Astrocyte (in vitro differentiated cells and primary cell): ENCODE data around the gene SENP3. TPM values are rescaled to one million over a fixed set of nuclear protein-coding genes. Genes with fewer than 3 reads are reported as not detected.

Experiments used
- DNase-seq: peaks from one replicate; pipeline ENCODE4 v3.0.0-alpha.2; 2010; ENCODE audit warnings: low read depth
- FAIRE-seq: peaks from 2 replicates; lab custom pipeline; 2011; peaks lifted over from hg19 to GRCh38; lab: Jason Lieb, UNC
- H2AFZ ChIP-seq: 2 replicates; pipeline ENCODE4 v1.6.0; 2012; ENCODE audit warnings: low read depth, low read length, inconsistent platforms
- H3K27ac ChIP-seq: 2 replicates; pipeline ENCODE4 v1.5.1; 2011; ENCODE audit warnings: low read depth, low read length, inconsistent platforms
- H3K27me3 ChIP-seq: 2 replicates; pipeline ENCODE4 v1.6.0; 2011; ENCODE audit warnings: low read length, inconsistent platforms; ENCODE audit not compliant: insufficient read depth
- H3K36me3 ChIP-seq: 2 replicates; pipeline ENCODE4 v1.5.1; 2011; ENCODE audit warnings: low read length, inconsistent platforms; ENCODE audit not compliant: insufficient read depth
- H3K4me1 ChIP-seq: 2 replicates; pipeline ENCODE4 v1.5.1; 2011; ENCODE audit warnings: low read length, inconsistent platforms; ENCODE audit not compliant: insufficient read depth
- H3K4me2 ChIP-seq: 2 replicates; pipeline ENCODE4 v1.6.0; 2012; ENCODE audit warnings: low read length, inconsistent platforms
- H3K4me3 ChIP-seq: 2 replicates; pipeline ENCODE4 v1.5.1; 2011; ENCODE audit warnings: low read depth, mild to moderate bottlenecking, low read length, inconsistent platforms; ENCODE audit not compliant: insufficient read depth
- H3K79me2 ChIP-seq: 2 replicates; pipeline ENCODE4 v1.6.0; 2012; ENCODE audit warnings: mild to moderate bottlenecking, low read length, inconsistent platforms; ENCODE audit not compliant: insufficient read depth
- H3K9ac ChIP-seq: 2 replicates; pipeline ENCODE4 v1.6.0; 2012; ENCODE audit warnings: mild to moderate bottlenecking, low read length, inconsistent platforms
- H3K9me3 ChIP-seq: 2 replicates; pipeline ENCODE4 v1.5.1; 2012; ENCODE audit warnings: low read depth, mild to moderate bottlenecking, low read length, inconsistent platforms; ENCODE audit not compliant: insufficient read depth
- H4K20me1 ChIP-seq: 2 replicates; pipeline ENCODE4 v1.6.0; 2012; ENCODE audit warnings: low read length, inconsistent platforms; ENCODE audit not compliant: insufficient read depth
- H3K27ac Mint-ChIP-seq: one replicate; pipeline ENCODE4 v1.8.0; 2021; ENCODE audit warnings: mild to moderate bottlenecking, mixed read lengths; ENCODE audit not compliant: unreplicated experiment
- H3K27me3 Mint-ChIP-seq: one replicate; pipeline ENCODE4 v1.8.0; 2021; ENCODE audit warnings: low read depth, mixed read lengths; ENCODE audit not compliant: unreplicated experiment
- H3K36me3 Mint-ChIP-seq: one replicate; pipeline ENCODE4 v1.8.0; 2021; ENCODE audit warnings: low read depth, mixed read lengths; ENCODE audit not compliant: unreplicated experiment
- H3K4me1 Mint-ChIP-seq: one replicate; pipeline ENCODE4 v1.8.0; 2021; ENCODE audit warnings: low read depth, mixed read lengths; ENCODE audit not compliant: unreplicated experiment
- H3K4me3 Mint-ChIP-seq: one replicate; pipeline ENCODE4 v1.8.0; 2021; ENCODE audit warnings: mild to moderate bottlenecking, moderate library complexity, mixed read lengths; ENCODE audit not compliant: unreplicated experiment
- H3K9me3 Mint-ChIP-seq: one replicate; pipeline ENCODE4 v1.8.0; 2021; ENCODE audit warnings: mild to moderate bottlenecking, mixed read lengths; ENCODE audit not compliant: unreplicated experiment
- EZH2 ChIP-seq: IDR thresholded peaks from 2 replicates; pipeline ENCODE4 v1.6.1; 2012; ENCODE audit warnings: mild to moderate bottlenecking, low read length, inconsistent platforms; ENCODE audit not compliant: insufficient read depth
- total RNA-seq: library from RNA; stranded (reverse); gene quantifications from 2 replicates; pipeline ENCODE4 v1.2.1, GENCODE V29; 2021
- TF ChIP-seq, protein P1 (sequence below): IDR thresholded peaks from 2 replicates; pipeline ENCODE4 v1.5.1; 2011; ENCODE audit warnings: low read depth, mild to moderate bottlenecking, inconsistent platforms, low read length, moderate library complexity; ENCODE audit not compliant: insufficient read depth

Gene SENP3
- total RNA-seq, 1 donor from 2014 or later, result 51.4 TPM

DNA sequence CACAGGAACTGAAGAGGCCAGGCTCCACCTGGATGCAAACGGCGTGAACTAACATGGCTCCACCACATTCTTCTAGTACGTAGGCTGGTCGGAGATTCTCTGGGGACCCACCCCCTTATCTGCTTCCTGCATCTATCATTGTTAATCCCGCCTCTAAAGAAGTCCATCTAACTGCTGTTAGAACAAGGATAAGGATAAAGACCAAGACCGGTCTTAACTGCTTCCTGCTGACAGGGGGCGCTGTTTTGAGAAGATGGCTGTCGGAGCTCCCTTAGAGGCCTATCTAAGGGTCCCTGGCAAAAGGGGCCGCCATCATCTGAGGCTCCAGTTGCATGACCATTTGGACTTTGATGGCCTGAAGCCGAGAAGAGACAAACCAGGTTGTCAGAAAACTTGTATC lies 38.7 kb upstream of the SENP3 start:
- FAIRE-seq (no peak), DNase-seq (no peak)
- no peaks in the 10 kb centered on the region for H3K9me3 ChIP-seq
- Mint-ChIP-seq H3K4me1 (no peaks in the 10 kb centered on the region), H3K4me3 (no peak overlapping the region), H3K36me3 (peaks cover 4% of the 10 kb centered on the region), H3K27ac (no peak overlapping the region), H3K9me3 (peaks cover 7% of the 10 kb centered on the region), H3K27me3 (no peaks in the 10 kb centered on the region)
- H3K4me2 ChIP-seq, result no peak overlapping the region
- no peaks in the 10 kb centered on the region for H3K27me3 ChIP-seq
- no peaks in the 10 kb centered on the region for H3K4me1 ChIP-seq
- H4K20me1 ChIP-seq, result no peaks in the 10 kb centered on the region
- H3K79me2 ChIP-seq, result no peaks in the 10 kb centered on the region
- H3K36me3 ChIP-seq, result no peaks in the 10 kb centered on the region
- no peak overlapping the region for H3K9ac ChIP-seq
- no peak overlapping the region for H3K4me3 ChIP-seq
- TF ChIP-seq, protein P1, sequence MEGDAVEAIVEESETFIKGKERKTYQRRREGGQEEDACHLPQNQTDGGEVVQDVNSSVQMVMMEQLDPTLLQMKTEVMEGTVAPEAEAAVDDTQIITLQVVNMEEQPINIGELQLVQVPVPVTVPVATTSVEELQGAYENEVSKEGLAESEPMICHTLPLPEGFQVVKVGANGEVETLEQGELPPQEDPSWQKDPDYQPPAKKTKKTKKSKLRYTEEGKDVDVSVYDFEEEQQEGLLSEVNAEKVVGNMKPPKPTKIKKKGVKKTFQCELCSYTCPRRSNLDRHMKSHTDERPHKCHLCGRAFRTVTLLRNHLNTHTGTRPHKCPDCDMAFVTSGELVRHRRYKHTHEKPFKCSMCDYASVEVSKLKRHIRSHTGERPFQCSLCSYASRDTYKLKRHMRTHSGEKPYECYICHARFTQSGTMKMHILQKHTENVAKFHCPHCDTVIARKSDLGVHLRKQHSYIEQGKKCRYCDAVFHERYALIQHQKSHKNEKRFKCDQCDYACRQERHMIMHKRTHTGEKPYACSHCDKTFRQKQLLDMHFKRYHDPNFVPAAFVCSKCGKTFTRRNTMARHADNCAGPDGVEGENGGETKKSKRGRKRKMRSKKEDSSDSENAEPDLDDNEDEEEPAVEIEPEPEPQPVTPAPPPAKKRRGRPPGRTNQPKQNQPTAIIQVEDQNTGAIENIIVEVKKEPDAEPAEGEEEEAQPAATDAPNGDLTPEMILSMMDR, result no peak
- no peak for TF ChIP-seq EZH2
- H2AFZ ChIP-seq, result no peak overlapping the region
- no peak overlapping the region for H3K27ac ChIP-seq

- Histone ChIP-seq H3K9me3 (no peaks in the 10 kb centered on the region), H4K20me1 (no peaks in the 10 kb centered on the region), H3K27me3 (no peaks in the 10 kb centered on the region), H3K79me2 (no peaks in the 10 kb centered on the region), H3K9ac (no peak overlapping the region), H3K4me2 (no peak overlapping the region), H3K4me1 (no peaks in the 10 kb centered on the region), H2AFZ (no peak overlapping the region), H3K36me3 (no peaks in the 10 kb centered on the region), H3K4me3 (no peak overlapping the region), H3K27ac (no peak overlapping the region)
- no peaks in the 10 kb centered on the region for H3K4me1 Mint-ChIP-seq
- DNase-seq, result no peak
- TF ChIP-seq EZH2, result no peak
- TF ChIP-seq, protein P1, result no peak
- H3K9me3 Mint-ChIP-seq, result peaks cover 23% of the 10 kb centered on the region
- no peaks in the 10 kb centered on the region for H3K27me3 Mint-ChIP-seq
- H3K27ac Mint-ChIP-seq, result no peak overlapping the region
- H3K36me3 Mint-ChIP-seq, result peaks cover 2% of the 10 kb centered on the region
- FAIRE-seq, result no peak
- H3K4me3 Mint-ChIP-seq, result peak overlapping the region; percentile 8
Measured at GRCh38 chr17:7528842-7529241, 32.9 kb upstream of the SENP3 start.

DNA sequence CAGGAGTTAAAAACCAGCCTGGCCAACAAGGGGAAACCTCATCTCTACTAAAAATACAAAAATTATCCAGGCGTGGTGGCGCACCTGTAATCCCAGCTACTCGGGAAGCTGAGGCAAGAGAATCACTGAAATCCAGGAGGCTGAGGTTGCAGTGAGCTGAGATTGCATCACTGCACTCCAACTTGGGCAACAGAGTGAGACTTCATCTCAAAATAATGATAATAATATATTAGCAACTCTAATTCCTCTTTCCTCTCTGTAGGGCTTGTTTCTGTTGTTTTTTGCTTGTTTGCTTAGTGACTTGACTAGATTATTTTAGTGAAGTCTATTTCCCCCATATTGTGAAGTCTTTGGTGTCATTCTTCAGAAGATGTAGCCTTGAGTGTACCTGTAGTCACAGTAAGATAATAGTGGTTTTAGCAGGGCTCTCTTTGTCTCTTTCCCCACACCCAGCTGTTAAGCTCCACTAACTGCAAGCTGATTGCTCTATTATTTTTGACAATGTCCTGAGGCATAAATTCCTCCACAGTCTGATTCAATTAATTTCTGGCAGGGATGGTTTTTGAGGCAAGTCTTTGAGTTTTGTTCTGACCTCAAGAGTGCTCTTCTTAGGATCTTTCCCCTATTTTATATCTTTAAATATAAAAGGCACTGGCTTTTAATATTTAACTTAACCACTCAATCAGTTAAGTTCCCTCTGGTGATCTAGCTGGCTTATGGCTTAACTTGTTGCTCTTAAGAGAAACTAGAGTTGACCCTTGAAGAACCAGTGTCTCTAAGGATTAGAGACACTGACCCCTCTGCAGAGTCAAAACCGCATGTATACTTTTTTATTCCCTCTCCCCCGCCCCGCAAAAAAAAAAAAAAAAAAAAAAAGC lies 31.5 kb upstream of the SENP3 start:
- H3K4me1 ChIP-seq, result no peaks in the 10 kb centered on the region
- Mint-ChIP-seq H3K4me3 (no peak overlapping the region), H3K4me1 (no peaks in the 10 kb centered on the region), H3K27ac (no peak overlapping the region), H3K27me3 (no peaks in the 10 kb centered on the region), H3K36me3 (peaks cover 2% of the 10 kb centered on the region), H3K9me3 (peaks cover 21% of the 10 kb centered on the region)
- H3K4me2 ChIP-seq, result no peak overlapping the region
- no peaks in the 10 kb centered on the region for H3K79me2 ChIP-seq
- no peak overlapping the region for H3K27ac ChIP-seq
- H3K27me3 ChIP-seq, result no peaks in the 10 kb centered on the region
- H2AFZ ChIP-seq, result no peak overlapping the region
- no peak overlapping the region for H3K9ac ChIP-seq
- TF ChIP-seq EZH2, result no peak
- TF ChIP-seq, protein P1, result no peak
- H3K36me3 ChIP-seq, result no peaks in the 10 kb centered on the region
- no peak overlapping the region for H3K4me3 ChIP-seq
- no peaks in the 10 kb centered on the region for H3K9me3 ChIP-seq
- FAIRE-seq (no peak), DNase-seq (no peak)
- no peaks in the 10 kb centered on the region for H4K20me1 ChIP-seq
